Suprapubic skin (tissue), 3 donors: ENCODE data around the gene MKLN1.
A peak's percentile ranks its signal among the peaks of the same experiment; 100 is the strongest.

ENCODE experiments used
- CTCF ChIP-seq, 2 donors: fragments of 200-600 bp in 1 of 2; fragments of 450-650 bp in 1 of 2; sonication (generic) in 1 of 2; IDR thresholded peaks; one replicate each; pipeline ENCODE4 v1.5.1; 2016 to 2019; ENCODE audit warnings: antibody characterized with exemption in 2 of 2, mild to moderate bottlenecking in 1 of 2, moderate library complexity in 1 of 2
- EP300 ChIP-seq: sonication (generic); formaldehyde crosslinking; IDR thresholded peaks from one replicate; pipeline ENCODE4 v1.6.1; 2017; ENCODE audit warnings: antibody characterized with exemption
- POLR2A ChIP-seq, 2 donors: fragments of 450-650 bp; IDR thresholded peaks; one replicate each; pipeline ENCODE4 v1.6.1; 2017; ENCODE audit warnings: antibody characterized with exemption in 2 of 2, mild to moderate bottlenecking in 2 of 2, moderate library complexity in 2 of 2

GRCh38 chr7:131513245-131514061 lies 185.8 kb downstream of the MKLN1 start:
- TF ChIP-seq CTCF (IDR thresholded peaks at IDR 0.05), result peak; percentile 85 to 98
- no peak for TF ChIP-seq EP300
- TF ChIP-seq POLR2A (IDR thresholded peaks at IDR 0.05), result no peak
